CD4-positive, alpha-beta T cell treated with Interleukin-21 for 1 hour (primary cell): ENCODE data around the gene UVSSA.

ENCODE experiments used
- DNase-seq: peaks from one replicate; pipeline ENCODE4 v3.0.0-alpha.2; 2020

Gene UVSSA

DNA sequence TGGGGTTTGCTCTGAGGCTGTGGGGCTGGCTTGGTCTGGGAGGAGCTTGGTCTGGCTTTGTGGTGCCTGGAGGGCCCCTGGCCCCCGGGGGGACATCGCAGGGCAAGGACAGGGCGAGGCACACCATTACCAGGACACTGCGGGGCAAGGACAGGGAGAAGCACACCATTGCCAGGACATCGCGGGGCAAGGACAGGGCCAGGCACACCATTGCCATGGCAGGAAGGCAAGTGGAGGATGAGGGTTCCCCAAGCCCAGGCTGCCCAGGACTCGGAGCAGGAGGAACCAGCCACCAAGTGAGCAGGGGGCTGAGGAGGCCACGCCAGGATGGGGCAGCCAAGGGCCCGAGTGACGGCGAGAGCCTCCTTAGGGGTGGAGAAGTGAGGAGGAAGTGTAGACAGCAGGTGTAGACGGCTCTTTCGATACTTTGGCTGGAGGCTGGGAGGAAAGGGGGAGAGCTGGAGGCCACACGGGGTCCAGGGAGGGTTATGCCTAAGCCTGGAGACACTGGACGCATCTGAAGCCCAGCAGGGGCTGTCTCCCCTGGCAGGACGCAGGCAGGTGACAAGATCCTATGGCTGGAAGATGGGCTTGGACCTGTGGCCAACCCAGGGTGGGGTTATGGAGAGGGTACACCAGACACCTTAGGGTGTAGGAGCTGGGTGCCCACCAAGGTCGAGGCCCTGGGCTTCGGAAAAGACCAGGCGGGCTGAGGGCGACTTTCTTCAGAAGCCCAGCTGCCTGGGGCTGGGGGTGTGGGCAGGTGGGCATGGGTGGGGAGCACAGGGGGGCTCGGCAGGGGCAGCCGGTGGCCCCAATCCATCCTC, 51.9 kb downstream of the UVSSA start:
- no peak for DNase-seq

DNA sequence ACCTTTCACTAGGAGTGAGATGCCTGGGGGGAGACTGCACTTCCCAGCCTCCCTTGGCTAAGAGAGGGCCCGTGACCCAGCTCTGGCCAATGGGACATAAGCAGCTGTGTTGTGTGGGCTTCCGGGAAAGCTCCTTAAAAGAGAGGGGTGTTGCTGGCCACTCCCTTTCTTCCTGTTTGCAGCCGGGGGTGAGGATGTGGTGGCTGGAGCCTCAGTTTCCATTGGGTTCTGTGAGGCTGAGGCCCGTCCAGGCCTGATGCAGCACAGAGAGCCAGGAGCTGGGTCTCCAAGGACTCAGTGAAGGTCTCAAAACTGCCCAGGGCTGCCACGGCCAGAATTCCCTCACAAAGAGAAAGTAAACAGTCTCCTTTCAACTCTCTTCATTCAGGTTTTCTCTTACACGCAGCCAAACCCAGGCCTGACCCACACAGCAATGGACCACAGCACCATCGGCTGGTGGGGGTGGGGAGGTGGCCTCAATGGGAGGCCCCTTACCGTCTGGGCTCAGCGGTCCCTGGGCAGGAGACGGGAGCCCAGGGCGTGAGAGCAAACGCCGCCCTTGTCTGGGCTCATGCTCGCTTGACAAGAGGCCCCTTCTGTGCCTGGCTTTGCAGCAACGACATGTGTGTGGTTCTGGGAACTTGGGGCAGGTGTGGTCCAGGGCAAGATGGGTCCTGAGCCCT, 52.6 kb downstream of the UVSSA start:
- DNase-seq: no peak

DNA sequence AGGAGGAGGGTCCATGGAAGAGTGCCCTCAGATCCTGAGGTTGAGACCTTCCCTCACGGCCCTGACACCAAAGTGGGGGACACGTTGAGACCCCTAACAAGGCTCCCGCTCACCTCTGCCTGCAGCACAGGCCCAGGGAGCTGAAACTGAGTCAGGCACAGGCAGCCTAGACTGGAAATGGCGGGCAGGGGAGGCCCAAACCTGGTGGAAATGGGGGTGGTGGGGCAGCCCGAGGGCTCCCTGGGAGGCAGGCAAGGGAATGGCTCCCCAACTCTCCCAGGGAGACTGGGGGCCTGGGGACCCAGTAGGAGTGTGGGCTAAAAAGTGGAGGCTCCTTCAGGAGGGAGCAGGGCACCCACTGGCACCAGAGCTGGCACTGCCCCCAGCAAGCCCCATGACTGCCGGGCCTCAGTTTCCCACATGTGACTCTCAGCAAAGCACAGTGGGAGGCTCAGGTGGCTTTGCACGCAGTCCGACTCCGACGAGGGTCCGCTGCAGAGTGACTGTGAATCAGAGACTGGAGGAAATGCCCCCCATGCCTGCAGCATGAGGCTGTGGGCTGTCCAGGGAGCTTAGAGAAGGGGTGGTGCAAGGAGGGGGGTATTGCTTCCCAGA, 53.3 kb downstream of the UVSSA start:
- no peak for DNase-seq

DNA sequence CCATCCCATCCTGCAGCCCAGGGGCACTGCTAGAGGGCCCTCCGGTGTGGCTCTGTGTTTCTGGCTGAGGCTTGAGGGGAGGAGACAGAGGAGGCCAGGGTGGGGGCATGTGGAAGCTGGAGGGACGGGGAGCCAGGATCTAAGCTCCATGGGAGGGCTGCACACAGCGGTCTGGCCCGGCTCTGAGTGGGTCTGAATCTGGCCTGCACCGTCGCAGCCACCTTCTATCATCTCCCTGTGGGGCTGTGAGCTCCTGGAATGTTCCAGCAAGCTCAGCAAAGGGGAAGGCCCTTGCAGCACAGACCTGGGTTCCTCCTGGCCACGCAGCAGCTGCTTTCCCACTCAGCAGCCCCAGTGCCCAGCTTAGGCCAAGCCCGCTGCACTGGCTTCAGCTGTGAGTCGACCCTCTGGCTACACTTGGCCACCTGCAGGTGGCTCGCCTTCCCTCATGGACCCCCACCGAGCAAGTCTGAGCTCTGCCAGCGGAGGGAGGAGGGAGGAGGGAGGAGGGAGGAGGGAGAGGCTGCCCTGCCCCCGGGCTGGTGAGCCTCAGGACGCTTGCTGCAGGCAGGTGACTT, 53.9 kb downstream of the UVSSA start:
- no peak for DNase-seq

DNA sequence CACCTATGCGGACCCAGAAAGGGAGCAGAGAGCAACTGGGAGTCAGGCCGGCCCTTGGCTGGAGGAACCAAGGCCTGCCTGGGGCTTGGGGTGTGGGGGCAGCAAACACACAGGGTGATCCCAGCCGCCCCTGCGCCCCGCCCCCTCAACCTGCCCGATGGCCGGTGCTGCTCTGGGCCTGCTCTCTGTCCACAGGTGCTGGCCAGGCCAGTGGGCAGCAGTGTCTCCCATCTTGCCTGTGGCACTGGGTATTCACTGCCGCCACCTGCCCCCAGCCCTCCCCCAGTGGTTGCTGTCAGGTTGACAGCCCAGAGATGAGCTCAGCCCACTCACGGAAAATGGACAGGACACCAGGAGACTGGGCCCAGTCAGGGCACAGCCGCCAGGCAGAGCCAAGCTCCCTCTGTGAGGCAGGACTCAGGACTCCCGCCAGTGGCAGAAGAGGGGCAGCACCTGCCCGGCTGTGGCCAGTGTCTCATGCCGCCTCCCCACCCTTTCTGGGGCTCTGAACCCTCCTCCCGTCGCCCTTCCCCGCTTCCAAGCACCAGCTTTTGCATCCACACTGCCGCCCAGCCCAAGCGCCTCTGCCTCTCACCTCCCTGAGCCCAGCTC, 54.5 kb downstream of the UVSSA start:
- no peak for DNase-seq

DNA sequence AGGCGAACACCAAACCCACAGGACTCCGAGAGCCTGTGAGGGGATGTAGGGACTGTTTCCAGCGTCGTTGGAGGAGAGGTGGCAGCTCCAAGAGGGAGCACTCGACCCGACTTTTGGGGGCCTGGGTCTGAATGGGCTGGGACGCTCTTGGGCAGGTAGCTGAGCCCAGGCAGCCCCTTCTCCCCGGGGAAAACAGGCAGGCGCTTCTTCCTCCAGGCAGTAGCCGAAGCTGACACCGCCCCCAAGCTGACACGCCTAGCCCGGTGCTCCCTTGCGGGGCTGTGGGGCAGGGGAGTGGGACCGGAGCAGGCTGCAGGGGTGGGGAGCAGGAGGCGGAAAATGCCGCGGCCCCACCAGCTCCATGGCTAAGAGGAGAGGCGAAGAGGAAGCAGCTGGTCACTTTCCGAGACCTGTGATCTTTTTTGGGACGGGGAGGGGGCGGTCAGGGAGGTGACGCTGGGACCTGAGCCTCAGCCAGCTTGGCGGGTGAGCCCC, 55.1 kb downstream of the UVSSA start:
- DNase-seq: no peak

DNA sequence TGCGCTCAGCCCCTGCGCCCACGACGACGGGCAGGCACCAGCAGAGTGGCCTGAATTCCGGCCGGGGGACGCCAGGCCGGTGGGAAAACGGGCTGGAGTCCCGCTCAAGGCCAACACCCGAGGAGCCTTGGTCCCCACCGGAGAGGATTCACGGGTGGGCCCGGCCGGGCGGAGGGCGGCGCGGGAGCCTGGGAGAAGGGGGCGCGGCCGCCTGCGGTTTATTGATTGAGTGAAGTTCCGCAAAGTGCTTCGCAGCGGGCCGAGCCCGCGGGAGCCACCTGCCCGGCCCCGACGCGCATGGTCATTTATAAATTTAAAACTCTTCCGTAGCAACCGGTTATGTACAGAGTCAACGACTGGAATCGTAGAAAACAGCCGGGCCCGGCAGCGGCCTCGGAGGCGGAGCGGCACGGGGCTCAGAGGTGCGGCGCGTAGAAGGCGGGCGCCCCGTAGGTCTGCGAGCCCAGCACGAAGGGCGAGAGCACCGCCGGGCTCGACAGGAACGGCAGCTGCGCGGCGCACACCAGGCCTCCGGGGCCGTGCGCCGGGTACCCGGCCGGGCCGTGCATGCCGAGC, 55.6 kb downstream of the UVSSA start:
- DNase-seq: no peak

DNA sequence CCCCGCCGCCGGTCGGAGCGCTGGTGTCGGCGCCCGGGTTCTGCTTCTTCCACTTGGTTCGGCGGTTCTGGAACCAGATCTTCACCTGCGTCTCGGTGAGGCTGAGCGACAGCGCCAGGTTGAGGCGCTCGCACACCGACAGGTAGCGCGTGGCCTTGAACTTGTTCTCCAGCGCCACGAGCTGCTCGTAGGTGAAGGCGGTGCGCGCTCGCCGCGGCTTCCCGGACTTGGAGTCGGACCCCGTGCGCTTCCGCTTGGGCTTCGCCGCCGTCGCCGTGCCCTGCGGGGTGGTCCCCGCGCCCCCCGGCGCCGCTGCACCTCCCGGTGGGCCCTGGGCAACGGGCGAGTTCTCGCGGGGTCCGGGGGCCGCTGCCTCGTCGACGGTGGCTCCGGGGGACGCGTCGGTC, 56.2 kb downstream of the UVSSA start:
- no peak for DNase-seq

DNA sequence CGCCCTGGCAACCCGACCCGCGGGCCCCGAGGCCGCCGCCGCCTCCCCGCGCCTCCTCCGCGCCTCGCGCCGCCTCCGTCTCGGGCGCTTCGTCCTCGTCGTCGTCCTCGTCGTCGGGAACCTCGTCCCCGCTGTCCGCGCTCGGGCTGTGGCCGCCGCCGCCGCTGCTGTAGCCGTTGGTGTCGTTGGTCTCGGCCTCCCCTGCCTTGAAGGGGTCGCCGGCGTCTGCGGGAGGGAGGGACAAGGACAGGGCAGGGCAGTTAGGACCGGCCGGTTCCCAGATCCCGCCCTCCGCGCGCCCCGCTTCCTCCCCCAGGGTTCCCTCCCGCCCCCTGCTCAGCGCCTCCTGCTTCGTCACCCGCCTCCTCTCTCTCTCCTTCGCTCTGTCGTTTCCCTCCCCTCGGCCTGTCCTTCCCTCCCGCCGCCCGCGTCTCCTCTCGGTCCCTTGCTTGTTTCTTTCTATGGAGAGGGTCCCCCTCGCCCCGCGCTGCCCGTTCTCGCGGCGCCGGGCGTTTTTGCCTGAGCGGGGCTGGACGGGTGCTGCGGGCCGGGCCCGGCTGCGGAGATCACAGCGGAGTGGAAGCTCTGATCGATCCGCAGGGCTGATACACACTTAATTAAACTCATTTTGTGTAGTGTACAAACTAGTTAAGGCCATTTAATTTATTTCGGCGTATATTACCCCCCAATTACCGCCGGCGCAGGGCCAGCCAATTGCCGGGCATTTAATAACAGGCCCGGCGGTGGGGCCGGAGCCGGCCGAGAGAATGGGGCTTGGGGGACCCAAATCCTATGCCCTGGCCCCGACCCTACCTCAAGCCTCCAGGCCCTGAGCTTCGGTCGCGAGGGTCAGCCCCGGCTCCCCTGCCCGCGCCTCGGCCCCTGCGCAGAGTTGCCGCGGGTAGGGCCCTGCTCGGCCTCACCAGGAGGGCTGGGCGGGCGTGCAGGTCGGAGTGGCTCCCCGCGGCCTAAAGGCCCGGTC, 56.9 kb downstream of the UVSSA start:
- no peak for DNase-seq

DNA sequence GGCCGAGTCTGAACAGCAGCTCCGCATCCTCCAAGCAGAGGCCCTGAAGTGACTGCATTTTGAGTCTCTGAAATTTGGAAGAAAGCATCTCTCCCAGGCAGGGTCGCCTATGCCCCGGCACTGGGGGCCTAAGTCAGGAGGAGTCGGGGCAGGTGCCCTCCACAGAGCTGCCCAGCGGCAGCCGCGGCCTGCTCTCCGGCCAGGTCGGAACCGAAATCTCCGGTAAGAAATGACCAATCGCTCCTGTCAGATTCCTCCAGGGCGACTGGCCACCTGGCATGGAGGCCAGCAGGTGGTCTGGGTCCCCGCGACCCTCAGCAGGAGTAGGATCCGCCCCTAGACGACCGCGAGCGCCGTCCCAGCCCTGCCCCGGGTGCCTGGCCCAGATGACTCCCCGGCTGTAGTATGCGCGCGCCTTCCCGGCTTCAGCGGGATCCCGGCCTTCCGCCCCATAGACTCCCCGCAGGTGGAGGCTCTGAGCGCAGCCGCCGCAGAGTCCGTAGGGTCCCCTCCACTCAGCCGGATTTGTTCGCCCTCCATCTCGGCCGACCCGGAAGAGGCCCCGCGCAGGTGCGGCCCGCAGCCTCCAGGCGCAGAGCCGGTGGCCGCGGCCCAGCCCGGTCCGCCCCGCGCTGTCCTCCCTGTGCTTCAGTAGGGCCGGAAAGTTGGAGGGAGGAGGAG, 57.7 kb downstream of the UVSSA start:
- DNase-seq: no peak

DNA sequence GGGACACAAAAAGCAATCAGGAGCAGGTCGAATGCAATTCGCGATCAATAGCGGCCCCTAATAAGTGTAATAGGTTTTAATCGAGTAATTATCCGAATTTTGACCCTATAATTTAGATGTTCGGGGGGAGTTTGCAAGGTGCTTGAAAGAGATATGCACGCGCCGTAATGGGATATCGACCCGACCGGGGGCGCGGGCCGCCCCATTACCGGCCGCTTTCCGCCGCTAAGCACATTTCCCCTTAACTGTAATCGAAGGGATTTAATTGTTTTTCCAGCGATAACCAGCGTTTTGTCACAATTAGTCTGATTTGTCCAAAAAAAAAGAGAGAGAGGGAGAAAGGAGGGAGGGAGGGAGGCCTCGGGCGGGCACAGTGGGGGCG, 58.2 kb downstream of the UVSSA start:
- DNase-seq: no peak

DNA sequence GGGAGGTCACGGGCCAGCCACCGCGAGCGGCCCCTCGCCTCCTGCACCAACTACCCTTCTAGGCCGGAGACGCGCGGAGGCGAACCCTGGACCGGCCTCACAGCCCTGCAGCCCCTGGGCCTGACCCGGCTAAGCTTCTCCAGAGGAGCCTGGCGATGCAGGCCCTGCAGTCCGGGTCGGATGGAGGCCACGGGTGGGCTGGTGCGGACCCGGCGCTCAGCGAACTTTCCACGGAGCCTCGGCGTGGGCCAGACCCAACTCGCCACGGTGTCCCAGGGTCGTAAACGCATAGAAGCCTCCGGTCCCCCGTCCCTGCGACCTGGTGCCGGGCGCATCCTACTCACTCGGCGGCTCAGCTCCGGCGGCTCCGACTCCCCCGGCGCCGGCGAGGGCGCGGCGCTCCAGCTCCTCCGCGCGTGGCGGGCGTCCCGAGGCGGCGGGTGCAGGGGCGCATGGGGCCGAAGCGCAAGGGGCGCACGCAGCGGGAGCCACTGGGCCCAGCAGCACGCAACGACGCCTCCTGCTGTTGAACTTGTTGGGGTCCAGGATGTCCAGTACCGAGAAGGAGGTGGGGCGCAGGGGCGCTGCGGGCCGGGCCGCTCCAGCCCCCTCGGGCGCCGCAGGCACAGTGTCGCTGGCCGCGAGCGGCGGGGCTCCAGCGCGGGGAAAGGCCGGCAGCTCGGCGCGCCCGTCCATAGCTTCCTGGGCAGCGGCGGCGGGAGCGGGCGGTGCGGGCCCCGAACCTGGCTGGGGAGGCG, 58.8 kb downstream of the UVSSA start:
- DNase-seq: no peak

DNA sequence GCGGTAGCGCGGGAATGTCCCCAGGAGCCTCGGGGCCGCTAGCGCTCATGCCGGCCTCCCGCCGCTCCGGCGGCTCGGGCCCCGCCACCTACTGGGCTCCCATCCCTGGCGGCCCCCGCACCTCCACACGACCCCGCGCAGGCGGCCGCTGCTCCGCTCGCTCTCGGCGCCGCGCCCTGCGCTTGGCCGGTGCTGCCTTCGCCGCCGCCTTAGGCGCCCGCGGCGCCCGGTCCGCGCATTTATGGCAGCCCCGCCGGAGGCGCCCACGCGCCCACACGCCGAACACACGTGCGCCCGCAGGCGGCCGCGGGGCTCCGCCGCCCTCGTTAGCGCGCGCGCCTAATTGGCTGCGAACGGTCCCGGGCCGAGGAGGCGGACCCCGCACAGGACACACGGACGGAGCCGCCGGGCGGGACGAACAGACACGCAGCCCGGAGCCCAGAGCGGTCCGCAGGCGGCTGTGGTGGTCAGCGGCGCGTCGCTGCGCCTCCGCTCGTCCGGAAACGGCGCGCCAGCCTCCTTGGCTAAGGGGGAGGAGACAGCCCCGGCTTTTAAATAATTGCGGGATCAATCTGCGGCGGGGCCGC, 59.5 kb downstream of the UVSSA start, which contains the start of gene NKX1-1:
TSS of gene NKX1-1 (minus strand) at position 49 of the 587 bp plus-strand sequence. CDS start at position 49, 0 bp downstream.
- DNase-seq: no peak

DNA sequence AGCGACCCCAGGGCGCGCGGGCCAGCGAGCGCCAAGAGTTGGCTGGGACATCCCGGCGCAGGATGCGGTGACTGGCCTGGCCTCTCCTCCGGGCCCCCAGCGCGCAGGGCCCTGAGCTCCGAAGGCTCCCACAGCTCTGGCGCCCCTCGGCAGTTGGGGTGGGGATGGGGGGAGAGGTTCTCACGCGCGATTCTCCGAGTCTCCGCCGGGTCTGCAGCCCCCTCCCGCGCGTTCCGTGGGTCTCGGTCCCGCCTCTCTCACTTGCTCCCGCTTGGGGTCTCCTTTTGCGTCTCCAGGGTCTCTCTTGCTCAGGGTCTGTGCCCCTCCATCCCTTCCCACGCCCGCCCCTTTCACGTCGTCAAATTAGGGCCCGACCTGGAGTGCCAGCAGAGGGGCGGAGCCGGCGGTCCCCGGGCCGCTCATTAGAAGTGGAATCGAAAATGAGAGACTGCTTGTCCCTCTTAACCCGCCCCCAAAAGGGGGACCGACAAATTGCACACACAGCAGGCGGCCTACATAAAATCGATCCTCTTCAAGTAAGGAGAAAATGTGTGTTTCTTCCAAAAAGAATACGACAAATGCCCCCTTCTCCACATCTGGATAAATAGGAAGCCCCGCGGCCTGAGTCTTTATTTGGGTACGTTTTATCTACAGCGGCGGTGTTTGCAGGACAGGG, 60.1 kb downstream of the UVSSA start:
- no peak for DNase-seq

DNA sequence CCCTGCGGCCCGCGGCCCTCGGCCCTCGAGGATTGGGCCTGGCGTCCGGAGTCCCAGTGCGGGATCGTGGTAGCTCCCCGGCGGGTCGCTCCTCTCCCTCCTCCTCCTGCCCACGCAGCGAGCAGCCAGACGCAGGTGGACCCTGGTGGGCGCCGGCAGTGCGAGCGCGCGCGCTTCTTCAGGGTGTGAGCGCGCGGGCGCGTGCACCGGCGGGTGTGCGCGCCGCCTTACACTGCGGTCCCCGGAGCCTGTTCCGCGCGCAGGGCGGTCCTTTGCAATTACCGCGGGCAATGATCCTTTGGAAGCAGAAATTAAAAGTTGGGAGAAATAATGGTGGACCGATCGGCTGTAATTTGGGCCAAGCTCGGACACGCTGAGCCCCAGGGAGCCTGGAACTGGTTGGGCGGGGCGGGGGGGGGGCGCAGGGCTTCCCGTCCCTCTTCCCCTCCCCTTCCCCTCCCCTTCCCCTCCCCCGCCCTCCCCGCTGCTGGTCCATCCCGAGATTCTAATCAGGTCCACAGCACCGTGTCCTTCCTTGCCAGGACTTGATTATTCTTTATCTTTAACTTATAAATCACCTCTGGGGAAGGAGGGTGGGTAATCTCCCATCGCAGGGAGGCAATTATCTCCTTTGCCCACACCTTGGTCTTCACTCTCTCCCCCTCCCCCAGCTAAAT, 60.8 kb downstream of the UVSSA start:
- no peak for DNase-seq

DNA sequence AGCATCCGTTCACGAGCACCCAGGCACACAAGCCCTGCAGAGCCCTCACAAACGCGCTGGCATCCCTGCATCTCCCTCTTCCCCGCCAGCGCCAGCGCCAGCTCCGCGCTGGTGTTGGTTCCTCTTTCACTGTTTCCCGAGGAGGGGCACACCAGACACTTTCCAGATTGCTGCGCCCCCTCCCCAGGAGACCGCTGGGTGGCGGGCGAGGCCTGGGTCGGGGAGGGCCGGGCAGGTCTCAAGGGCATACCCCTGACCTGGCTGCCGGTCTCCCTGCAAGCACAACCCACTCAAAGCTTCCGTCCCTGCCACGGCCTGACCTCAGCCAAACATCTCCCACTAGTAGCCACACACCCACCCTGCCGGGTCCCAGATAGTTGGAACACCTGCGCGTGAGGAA, 61.4 kb downstream of the UVSSA start:
- no peak for DNase-seq

DNA sequence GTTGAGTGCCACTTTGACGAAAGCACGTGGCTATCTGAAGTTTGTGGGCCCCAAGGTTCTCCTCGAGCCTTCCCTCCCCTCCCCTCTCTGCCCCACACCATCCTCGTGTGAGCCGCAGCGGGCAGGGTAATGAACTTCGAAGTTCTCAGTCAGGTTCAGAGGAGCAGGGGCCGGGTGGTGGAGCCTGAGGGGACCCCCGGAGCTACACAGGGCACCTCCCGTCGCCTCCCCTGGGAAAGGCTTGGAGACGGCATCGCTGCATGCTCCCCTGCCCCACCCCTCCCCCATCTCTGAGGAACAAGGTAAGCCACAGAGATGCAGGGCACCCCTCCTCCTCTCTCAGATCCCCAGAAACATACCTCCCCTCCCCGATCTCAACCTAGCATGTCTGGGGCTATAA, 62.1 kb downstream of the UVSSA start:
- no peak for DNase-seq
